Lower lobe of right lung (tissue), 2 donors: ENCODE data around the gene PPP2R2C. TPM values are rescaled to one million over a fixed set of nuclear protein-coding genes. Genes with fewer than 3 reads are reported as not detected.

Source experiments
- ATAC-seq, 2 donors: fragments of 200-7000 bp; cut with Tn5 transposase; one replicate each; pipeline ENCODE4 v1.9.1; 2020 to 2022; ENCODE audit warnings: mild to moderate bottlenecking in 2 of 2, moderate library complexity in 2 of 2
- DNase-seq: peaks from one replicate; pipeline ENCODE4 v3.0.0-alpha.2; 2020
- H3K27ac ChIP-seq: fragments of 200-600 bp; one replicate; pipeline ENCODE4 v1.8.0; 2022
- H3K27me3 ChIP-seq: fragments of 200-600 bp; one replicate; pipeline ENCODE4 v1.8.0; 2022; ENCODE audit warnings: low read depth
- H3K36me3 ChIP-seq: fragments of 200-600 bp; one replicate; pipeline ENCODE4 v1.8.0; 2022; ENCODE audit warnings: mild to moderate bottlenecking
- H3K4me1 ChIP-seq: fragments of 200-600 bp; one replicate; pipeline ENCODE4 v1.8.0; 2022
- H3K4me3 ChIP-seq: fragments of 200-600 bp; one replicate; pipeline ENCODE4 v1.8.0; 2022; ENCODE audit warnings: mild to moderate bottlenecking
- H3K9me3 ChIP-seq: fragments of 200-600 bp; one replicate; pipeline ENCODE4 v1.8.0; 2022
- intact Hi-C: fragments of 100-400 bp; cut with DNase I; formaldehyde crosslinking; loops from one replicate; pipeline ENCODE4 v1.11.0; 2022
- total RNA-seq: library from RNA; stranded (reverse); fragmentation: NEBNext Ultra II Directional; extraction: Animal tissue kit (Norgen Biotek cat#: 25700); gene quantifications from one replicate; pipeline ENCODE4 v1.2.1, GENCODE V29; 2021
- TF ChIP-seq, protein P1 (sequence below): fragments of 200-600 bp; IDR thresholded peaks from one replicate; pipeline ENCODE4 v1.8.0; 2022; ENCODE audit warnings: antibody characterized with exemption, mild to moderate bottlenecking
- donor health status: DM: no; HTN: yes; CAD: no; lungs with severe emphysema.

The PPP2R2C gene
- total RNA-seq, 1 donor from 2014 or later = not detected

DNA sequence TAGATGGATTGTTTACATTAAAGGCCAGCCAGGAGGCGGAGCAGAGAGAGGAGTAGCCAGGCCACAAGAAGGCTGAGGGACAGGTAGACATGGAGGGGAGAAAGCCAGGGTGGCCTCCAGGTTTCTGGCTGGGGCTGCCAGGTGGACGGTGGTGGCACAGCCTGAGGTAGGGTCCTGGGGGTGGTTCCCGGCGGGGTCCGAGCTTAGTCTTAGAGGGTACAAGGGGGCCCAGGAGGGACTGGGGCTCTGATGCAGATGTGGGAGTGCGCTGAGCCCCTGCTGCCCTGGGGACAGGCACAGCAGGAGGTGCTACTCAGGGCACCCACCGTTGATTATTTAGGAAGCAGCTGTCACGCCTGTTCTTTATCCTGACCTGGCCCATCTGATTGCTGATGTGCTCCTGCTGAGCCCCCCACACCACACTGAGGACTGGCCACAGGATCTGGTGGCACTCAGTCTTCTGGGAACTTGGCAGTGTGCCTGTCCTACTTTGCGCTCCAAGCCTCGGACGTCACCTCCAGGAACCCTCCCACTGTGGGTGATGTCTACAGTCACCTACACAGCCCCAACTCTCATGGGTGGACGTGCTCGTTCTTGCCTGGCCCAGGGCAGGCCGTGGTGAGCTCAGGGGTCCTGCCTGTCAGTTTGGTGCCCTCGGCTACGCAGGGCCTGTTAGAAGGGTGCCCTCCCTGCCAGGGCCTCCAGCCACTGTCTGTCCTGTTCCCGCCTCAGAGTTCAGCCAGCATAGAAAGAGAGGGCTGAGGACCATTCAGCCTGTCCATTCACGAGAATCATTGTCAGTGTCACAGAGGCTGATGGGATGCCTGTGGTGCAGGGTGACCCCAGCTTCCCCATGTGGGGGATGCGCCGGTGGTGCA is 190.7 kb downstream of the PPP2R2C start:
- no peaks in the 10 kb centered on the region for H3K27me3 ChIP-seq
- TF ChIP-seq, protein P1, sequence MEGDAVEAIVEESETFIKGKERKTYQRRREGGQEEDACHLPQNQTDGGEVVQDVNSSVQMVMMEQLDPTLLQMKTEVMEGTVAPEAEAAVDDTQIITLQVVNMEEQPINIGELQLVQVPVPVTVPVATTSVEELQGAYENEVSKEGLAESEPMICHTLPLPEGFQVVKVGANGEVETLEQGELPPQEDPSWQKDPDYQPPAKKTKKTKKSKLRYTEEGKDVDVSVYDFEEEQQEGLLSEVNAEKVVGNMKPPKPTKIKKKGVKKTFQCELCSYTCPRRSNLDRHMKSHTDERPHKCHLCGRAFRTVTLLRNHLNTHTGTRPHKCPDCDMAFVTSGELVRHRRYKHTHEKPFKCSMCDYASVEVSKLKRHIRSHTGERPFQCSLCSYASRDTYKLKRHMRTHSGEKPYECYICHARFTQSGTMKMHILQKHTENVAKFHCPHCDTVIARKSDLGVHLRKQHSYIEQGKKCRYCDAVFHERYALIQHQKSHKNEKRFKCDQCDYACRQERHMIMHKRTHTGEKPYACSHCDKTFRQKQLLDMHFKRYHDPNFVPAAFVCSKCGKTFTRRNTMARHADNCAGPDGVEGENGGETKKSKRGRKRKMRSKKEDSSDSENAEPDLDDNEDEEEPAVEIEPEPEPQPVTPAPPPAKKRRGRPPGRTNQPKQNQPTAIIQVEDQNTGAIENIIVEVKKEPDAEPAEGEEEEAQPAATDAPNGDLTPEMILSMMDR = no peak
- no peak for DNase-seq
- ATAC-seq = peak; percentile 61 to 82
- peaks cover 38% of the 10 kb centered on the region for H3K36me3 ChIP-seq
- no peak overlapping the region for H3K4me3 ChIP-seq
- H3K4me1 ChIP-seq = peaks cover 64% of the 10 kb centered on the region
- H3K27ac ChIP-seq = peak overlapping the region; percentile 76
- intact Hi-C loops = no loop called here
- H3K9me3 ChIP-seq = no peaks in the 10 kb centered on the region

DNA sequence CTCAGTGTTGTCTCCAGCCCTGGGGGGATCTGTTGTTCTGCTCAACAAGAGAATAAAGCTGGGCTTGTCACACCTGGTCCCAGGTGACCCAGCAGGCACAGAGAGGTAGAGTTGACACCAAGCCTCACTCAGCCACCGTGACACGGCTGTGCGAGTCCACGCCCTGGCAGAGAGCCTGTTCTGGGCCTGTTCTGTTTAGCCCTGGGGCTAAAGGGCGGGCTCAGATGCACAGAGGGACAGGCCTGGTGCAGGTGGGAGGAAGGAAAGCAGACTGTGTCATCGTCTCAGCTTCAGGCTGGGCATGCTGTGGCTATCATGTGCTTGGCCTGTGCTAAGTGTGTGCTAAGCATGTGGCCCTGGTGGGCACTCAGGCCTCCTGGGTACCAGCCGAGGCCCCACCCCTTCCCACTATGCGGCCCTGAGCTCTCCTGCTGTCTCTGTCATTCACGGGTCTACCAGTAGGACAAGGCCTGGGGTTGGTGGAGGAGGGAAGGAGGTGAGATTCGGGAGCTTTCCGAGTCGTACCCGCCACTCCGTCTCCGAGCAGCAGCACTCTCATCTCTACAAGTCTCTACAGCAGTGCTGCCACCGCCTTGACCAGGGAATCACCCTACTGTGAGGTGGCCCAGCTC is 191.9 kb downstream of the PPP2R2C start:
- Histone ChIP-seq H3K27me3 (no peaks in the 10 kb centered on the region), H3K4me1 (peaks cover 76% of the 10 kb centered on the region), H3K4me3 (no peak overlapping the region), H3K36me3 (peaks cover 28% of the 10 kb centered on the region), H3K9me3 (no peaks in the 10 kb centered on the region), H3K27ac (peak overlapping the region; percentile 76)
- TF ChIP-seq, protein P1 = no peak
- ATAC-seq (no peak), DNase-seq (no peak)
- intact Hi-C loops = no loop called here

DNA sequence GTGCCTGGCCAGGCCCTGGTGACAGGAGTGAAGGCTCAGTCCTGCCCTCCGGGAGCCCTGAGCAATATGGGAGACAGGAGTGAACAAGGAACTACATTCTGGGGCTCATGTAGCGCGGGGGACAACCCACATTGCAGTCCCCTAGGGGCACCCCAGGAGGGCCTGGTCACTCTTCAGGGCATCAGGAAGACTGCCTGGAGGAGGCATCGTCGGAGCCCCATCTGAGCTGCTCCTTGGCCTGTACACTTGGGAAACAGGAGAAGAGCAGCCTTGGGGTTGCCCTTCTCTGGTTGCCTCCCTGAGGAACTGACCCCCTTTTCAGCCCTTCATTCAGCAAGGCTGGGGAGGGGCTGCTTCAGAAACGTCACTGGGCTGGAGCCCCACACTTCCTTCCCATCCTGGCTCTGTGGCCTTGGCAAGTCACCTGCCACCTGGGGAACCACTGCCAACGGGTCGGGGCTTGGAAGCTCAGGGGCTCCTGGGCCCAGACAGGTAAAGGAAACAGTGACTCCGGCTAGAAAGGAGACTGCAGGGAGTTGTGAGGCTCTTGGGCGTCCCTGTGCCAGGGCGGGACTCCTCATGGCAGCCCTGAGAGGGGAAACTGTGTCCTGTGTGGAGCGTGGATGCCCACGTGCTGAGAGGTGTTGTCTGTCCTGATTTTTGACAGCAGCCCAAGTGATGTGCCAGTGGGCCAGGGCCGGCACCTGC is 192.7 kb downstream of the PPP2R2C start:
- Histone ChIP-seq H3K9me3 (no peaks in the 10 kb centered on the region), H3K27me3 (no peaks in the 10 kb centered on the region), H3K4me1 (peaks cover 83% of the 10 kb centered on the region), H3K27ac (peak overlapping the region; percentile 57), H3K36me3 (peaks cover 27% of the 10 kb centered on the region), H3K4me3 (no peak overlapping the region)
- no peak for ATAC-seq
- TF ChIP-seq, protein P1 = no peak
- no peak for DNase-seq
- intact Hi-C loops = no loop called here

DNA sequence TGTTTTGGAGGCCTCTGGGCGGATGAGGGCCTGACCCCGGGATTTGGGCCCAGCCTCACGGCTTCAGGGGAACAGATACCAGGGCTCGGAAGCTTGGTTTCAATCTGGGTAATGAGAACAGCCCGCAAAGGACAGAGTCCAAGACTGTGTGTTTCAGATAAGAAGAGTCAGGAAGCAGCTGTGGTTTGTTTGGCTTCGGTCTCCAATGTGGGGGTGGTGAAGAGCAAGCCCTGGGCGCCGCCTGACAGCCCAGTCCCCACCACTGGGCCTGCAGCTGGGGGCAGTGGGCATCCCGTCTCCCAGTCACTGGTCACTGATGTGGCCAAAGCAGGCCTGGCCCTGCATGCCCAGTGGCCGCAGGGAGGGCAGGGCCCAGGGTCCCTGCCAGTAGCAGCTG is 193.6 kb downstream of the PPP2R2C start:
- peaks cover 89% of the 10 kb centered on the region for H3K4me1 ChIP-seq
- no peaks in the 10 kb centered on the region for H3K9me3 ChIP-seq
- DNase-seq (no peak), ATAC-seq (peak; percentile 1 to 16)
- peaks cover 23% of the 10 kb centered on the region for H3K36me3 ChIP-seq
- TF ChIP-seq, protein P1 = no peak
- intact Hi-C loops = no loop called here
- no peak overlapping the region for H3K4me3 ChIP-seq
- H3K27ac ChIP-seq = peak overlapping the region; percentile 57
- no peaks in the 10 kb centered on the region for H3K27me3 ChIP-seq

DNA sequence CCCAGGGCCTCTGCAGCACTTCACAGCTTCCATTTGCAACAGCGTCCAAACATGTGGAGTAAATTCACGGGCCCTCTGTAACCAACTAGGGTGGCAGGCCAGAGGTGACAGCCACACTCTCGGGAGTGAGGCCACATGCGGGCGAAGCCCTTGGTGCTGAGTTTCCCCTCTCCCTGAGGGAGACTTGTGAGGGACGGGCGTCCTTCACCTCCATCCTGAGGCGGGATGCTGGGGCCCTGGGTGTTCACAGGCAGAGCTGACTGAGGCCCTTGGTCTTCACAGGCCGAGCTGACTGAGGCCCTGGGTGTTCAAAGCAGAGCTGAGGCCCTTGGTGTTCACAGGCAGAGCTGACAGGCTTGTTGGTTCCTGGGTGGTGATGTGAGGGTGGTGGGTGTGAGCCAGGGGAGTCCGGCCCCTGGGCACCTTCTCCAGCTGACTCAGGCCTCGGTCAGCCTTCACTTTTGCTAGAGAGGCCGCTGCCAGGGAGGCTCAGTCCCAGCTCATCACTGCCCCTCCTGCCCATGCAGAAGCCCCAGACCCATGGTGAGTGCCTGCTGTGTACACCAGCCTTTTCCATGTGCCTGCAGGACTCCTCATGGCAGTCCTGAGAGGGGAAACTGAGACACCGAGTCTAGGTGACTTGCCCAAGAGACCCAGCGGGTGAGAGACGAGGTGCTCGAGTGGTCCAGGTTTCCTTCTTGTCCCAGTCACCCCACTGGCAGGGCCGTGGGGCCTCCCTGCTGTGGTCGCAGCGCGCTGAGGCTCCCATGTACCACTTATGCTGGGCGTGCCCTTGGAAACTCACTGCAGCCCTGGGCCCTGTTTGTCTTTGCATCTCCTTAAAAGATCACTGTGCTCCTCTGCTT is 194.2 kb downstream of the PPP2R2C start:
- H3K27ac ChIP-seq = peak overlapping the region; percentile 57
- H3K9me3 ChIP-seq = no peaks in the 10 kb centered on the region
- ATAC-seq = no peak
- no peak for DNase-seq
- H3K4me1 ChIP-seq = peaks cover 95% of the 10 kb centered on the region
- H3K27me3 ChIP-seq = no peaks in the 10 kb centered on the region
- TF ChIP-seq, protein P1 = no peak
- no peak overlapping the region for H3K4me3 ChIP-seq
- intact Hi-C loops = no loop called here
- peaks cover 23% of the 10 kb centered on the region for H3K36me3 ChIP-seq
